ENCODE results near the gene TMEM38A. TPM values are rescaled to one million over a fixed set of nuclear protein-coding genes. Genes with fewer than 3 reads are reported as not detected.

The TMEM38A gene
- total and polyA plus RNA-seq, 9 of the 15 experiments (the other 6 are each of a cell fraction or from before 2014, with no cell fraction given): 0.35 to 2.1 (median 1.2) TPM

DNA sequence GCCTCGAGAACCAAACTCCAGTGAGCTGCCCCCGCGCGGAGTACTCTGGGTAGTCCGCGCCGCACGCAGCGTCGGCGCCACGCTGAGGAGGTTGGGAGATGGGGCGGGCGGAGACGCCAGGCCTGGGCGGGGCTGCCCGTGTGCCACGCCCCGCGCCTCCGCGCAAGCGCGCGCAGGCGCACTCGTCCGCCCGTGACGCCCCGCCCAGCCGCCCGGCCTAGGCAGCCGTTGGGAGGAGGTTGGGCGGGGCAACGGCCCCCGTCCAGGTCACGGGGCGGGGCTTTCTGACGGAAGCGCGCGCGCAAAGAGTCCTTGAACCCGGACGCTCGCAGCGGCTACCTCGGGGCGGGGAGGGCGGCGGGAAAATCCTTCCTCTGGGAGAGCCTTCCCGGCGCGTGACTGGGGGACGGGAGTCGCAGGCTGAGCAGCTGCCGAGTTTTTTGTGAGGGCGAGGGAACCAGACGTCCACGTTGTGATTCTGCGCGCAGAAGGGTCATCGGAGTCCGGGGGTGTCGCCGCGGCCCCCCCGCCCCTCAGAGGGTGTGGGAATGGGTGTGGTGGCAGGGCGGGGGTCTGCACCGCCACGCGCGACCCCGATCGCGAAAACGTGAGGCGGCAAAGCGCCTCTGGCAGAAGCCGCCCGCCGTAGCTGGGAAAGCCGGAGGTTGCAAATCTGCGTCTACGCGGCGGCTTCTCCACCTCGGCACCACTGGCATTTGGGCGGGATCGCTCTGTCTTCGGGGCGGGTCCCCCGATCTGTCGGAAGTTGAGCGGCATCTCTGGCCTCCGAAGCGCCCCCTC is 32.6 kb upstream of the TMEM38A start, which contains the start of gene MED26:
MED26 (minus strand) TSS at position 22 of the 801 bp plus-strand sequence. CDS start 261 bp downstream, outside the sequence.
- Histone ChIP-seq H3K27ac (ENCODE audit: extremely low read depth, low read depth, low read length) (peak within 1 kb of the TSS; percentile 93), H2AFZ (ENCODE audit: low read depth, low read length) (peak within 1 kb of the TSS; percentile 91), H3K9ac (ENCODE audit: insufficient read depth in 1 of 2, low read depth in 2 of 2, low read length in 2 of 2) (peak within 1 kb of the TSS; percentile 93 to 98), H3K4me2 (ENCODE audit: insufficient read depth, low read length) (peak within 1 kb of the TSS; percentile 82), H3K9me3 (replicated peaks; ENCODE audit: control insufficient read depth, insufficient read depth, low read depth, low read length) (no peaks in the 10 kb centered on the region), H4K20me1 (replicated peaks; ENCODE audit: control insufficient read depth, insufficient read depth, low read length) (peaks cover 35% of the 10 kb centered on the region), H3K36me3 (ENCODE audit: control insufficient read depth, insufficient read depth, low read length) (peaks cover 62% of the 10 kb centered on the region), H3K4me1 (replicated peaks in 1 of 2; ENCODE audit: control insufficient read depth in 2 of 2, insufficient read depth in 2 of 2, low read length in 2 of 2) (peaks cover 13 to 28% of the 10 kb centered on the region in 2 experiments; a peak in 4 of 5 replicates), H3K4me3 (peak within 1 kb of the TSS; percentile 99), H3K79me2 (ENCODE audit: control insufficient read depth, insufficient read depth, low read length) (peaks cover 58% of the 10 kb centered on the region), H3K9me1 (ENCODE audit: control insufficient read depth, insufficient read depth, low read length) (no peaks in the 10 kb centered on the region), H3K27me3 (ENCODE audit: control insufficient read depth in 2 of 2, insufficient read depth in 2 of 2, low read length in 2 of 2) (no peaks in the 10 kb centered on the region)
- peak; percentile 95 for ATAC-seq
- ChIA-PET CTCF (ENCODE audit: low intra/inter-chr PET ratio) (no interaction called here), POLR2A (interaction anchor here (0.5 to 5.0 kb wide), 15 partner anchors 10 to 651 kb away, joined by 3 to 52 read pairs (median 3); partner anchors contain the start of genes CHERP, MYO9B and SLC35E1)
- intact Hi-C loops (cut with micrococcal nuclease) (loop anchor here (2.0 to 10.0 kb wide), 2 partner anchors 40 to 84 kb away; partner anchors contain the start of gene CHERP), in situ Hi-C loops (cut with MboI) (no loop called here)
- WGBS (ENCODE audit: insufficient coverage, low coverage, missing lambda C conversion rate): under 1% methylated on average over 43 of the region's 98 CpGs
- DNase-seq (ENCODE audit: extremely low read depth in 1 of 4, low spot score in 3 of 4): peak; percentile 96 to 99 (median 98)
- TSS peak; percentile 87 for BruUV-seq (replicated peaks)
- FAIRE-seq: peak; percentile 85
- TF ChIP-seq, protein P1, sequence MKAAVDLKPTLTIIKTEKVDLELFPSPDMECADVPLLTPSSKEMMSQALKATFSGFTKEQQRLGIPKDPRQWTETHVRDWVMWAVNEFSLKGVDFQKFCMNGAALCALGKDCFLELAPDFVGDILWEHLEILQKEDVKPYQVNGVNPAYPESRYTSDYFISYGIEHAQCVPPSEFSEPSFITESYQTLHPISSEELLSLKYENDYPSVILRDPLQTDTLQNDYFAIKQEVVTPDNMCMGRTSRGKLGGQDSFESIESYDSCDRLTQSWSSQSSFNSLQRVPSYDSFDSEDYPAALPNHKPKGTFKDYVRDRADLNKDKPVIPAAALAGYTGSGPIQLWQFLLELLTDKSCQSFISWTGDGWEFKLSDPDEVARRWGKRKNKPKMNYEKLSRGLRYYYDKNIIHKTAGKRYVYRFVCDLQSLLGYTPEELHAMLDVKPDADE (conservative IDR thresholded peaks at IDR 0.05; ENCODE audit: control insufficient read depth, low read depth, low read length): peak; percentile 67
- TF ChIP-seq FOXK2 (conservative IDR thresholded peaks at IDR 0.05 in 1 of 2, IDR thresholded peaks at IDR 0.05 in 1 of 2; ENCODE audit: low read depth in 2 of 2) (peak in 1 of 2 experiments; percentile 85; a peak in 2 of 4 replicates), FOXJ3 (CRISPR knock-in tag; IDR thresholded peaks at IDR 0.05) (no peak), RBFOX2 (IDR thresholded peaks at IDR 0.05; ENCODE audit: low read depth, low read length) (peak; percentile 91), ZNF778 (CRISPR knock-in tag; IDR thresholded peaks at IDR 0.05) (no peak), SAFB (IDR thresholded peaks at IDR 0.05; ENCODE audit: borderline replicate concordance, low read depth, low read length) (peak; percentile 67; the same call in 1 of the 2 replicates), ESRRA (IDR thresholded peaks at IDR 0.05; ENCODE audit: borderline replicate concordance, low read depth) (peak; percentile 51), POLR2B (IDR thresholded peaks at IDR 0.05; ENCODE audit: low read depth, partially characterized antibody) (peak; percentile 79), DPF2 (IDR thresholded peaks at IDR 0.05) (peak; percentile 63), MYC (IDR thresholded peaks at IDR 0.05; ENCODE audit: low read depth, low read length) (peak; percentile 73; the same call in 1 of the 2 replicates), MYC (CRISPR knock-in tag; IDR thresholded peaks at IDR 0.05; ENCODE audit: borderline replicate concordance, low read depth) (peak; percentile 70; the same call in 1 of the 2 replicates), KHSRP (IDR thresholded peaks at IDR 0.05) (no peak), ILF3 (IDR thresholded peaks at IDR 0.05; ENCODE audit: borderline replicate concordance) (peak; percentile 14; the same call in 1 of the 2 replicates), ELF4 (CRISPR knock-in tag; IDR thresholded peaks at IDR 0.05) (0 out of 2 replicates have a peak, but pooled peaks have one; percentile 3), ZNF76 (CRISPR knock-in tag; IDR thresholded peaks at IDR 0.05; ENCODE audit: borderline replicate concordance) (0 out of 2 replicates have a peak, but pooled peaks have one; percentile 16), GATAD2B (IDR thresholded peaks at IDR 0.05; ENCODE audit: borderline replicate concordance) (0 out of 2 replicates have a peak, but pooled peaks have one; percentile 8), ARID1B (IDR thresholded peaks at IDR 0.05) (peak; percentile 60)
- TF ChIP-seq, protein P2, sequence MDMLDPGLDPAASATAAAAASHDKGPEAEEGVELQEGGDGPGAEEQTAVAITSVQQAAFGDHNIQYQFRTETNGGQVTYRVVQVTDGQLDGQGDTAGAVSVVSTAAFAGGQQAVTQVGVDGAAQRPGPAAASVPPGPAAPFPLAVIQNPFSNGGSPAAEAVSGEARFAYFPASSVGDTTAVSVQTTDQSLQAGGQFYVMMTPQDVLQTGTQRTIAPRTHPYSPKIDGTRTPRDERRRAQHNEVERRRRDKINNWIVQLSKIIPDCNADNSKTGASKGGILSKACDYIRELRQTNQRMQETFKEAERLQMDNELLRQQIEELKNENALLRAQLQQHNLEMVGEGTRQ (CRISPR knock-in tag; IDR thresholded peaks at IDR 0.05): peak; percentile 68
- TF ChIP-seq, protein P3, sequence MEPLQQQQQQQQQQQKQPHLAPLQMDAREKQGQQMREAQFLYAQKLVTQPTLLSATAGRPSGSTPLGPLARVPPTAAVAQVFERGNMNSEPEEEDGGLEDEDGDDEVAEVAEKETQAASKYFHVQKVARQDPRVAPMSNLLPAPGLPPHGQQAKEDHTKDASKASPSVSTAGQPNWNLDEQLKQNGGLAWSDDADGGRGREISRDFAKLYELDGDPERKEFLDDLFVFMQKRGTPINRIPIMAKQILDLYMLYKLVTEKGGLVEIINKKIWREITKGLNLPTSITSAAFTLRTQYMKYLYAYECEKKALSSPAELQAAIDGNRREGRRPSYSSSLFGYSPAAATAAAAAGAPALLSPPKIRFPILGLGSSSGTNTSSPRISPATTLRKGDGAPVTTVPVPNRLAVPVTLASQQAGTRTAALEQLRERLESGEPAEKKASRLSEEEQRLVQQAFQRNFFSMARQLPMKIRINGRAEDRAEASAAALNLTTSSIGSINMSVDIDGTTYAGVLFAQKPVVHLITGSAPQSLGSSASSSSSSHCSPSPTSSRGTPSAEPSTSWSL (CRISPR knock-in tag; IDR thresholded peaks at IDR 0.05; ENCODE audit: borderline replicate concordance): no peak
